HEK293 (cell line): ENCODE data around the gene ITGB1.
A peak's percentile ranks its signal among the peaks of the same experiment; 100 is the strongest.

ENCODE experiments used
- CTCF ChIA-PET: fragments of 350-600 bp; formaldehyde crosslinking; extraction: SDS; loops from one replicate; lab custom pipeline; 2021; ENCODE audit warnings: antibody characterized with exemption; lab: Yijun Ruan, JAX
- POLR2A ChIA-PET: fragments of 300-600 bp; formaldehyde crosslinking; extraction: SDS; loops from one replicate; lab custom pipeline; 2020; ENCODE audit warnings: antibody characterized with exemption, inconsistent platforms; lab: Yijun Ruan, JAX
- H3K27ac ChIP-seq: fragments of 200-500 bp; sonication (Bioruptor generic); 2 replicates; pipeline ENCODE4 v1.5.1; 2014; ENCODE audit warnings: low read depth, low read length, control low read depth, inconsistent platforms; ENCODE audit errors: extremely low read depth
- H3K36me3 ChIP-seq, 2 experiments: fragments of 200-500 bp in 1 of 2; sonication (Bioruptor generic) in 1 of 2; 1 replicate in 1 of 2; 2 replicates in 1 of 2; pipeline ENCODE4 v1.5.1; 2014 to 2017; ENCODE audit warnings: inconsistent platforms in 2 of 2, low read length in 2 of 2; ENCODE audit not compliant: control insufficient read depth in 2 of 2, insufficient read depth in 1 of 2
- H3K4me1 ChIP-seq: fragments of 200-500 bp; sonication (Bioruptor generic); 2 replicates; pipeline ENCODE4 v1.5.1; 2014; ENCODE audit warnings: mild to moderate bottlenecking, low read length, inconsistent platforms; ENCODE audit not compliant: control insufficient read depth, insufficient read depth
- H3K4me3 ChIP-seq: 2 replicates; pipeline ENCODE4 v1.5.1; 2011; ENCODE audit warnings: low read depth, mild to moderate bottlenecking, control low read depth, low read length, moderate library complexity
- H3K9me3 ChIP-seq: fragments of 200-500 bp; sonication (Bioruptor generic); 2 replicates; pipeline ENCODE4 v1.5.1; 2014; ENCODE audit warnings: low read depth, low read length, inconsistent platforms; ENCODE audit not compliant: control insufficient read depth, insufficient read depth
- INSM2 ChIP-seq: fragments of 450-650 bp; formaldehyde crosslinking; IDR thresholded peaks from 2 replicates; pipeline ENCODE4 v1.5.1; 2016; ENCODE audit warnings: missing biosample characterization, missing genetic modification characterization
- KLF10 ChIP-seq: fragments of 450-650 bp; IDR thresholded peaks from 2 replicates; pipeline ENCODE4 v1.5.1; 2018; ENCODE audit warnings: missing biosample characterization, mild to moderate bottlenecking, missing genetic modification characterization
- MEIS1 ChIP-seq: sonication (generic); formaldehyde crosslinking; IDR thresholded peaks from 2 replicates; pipeline ENCODE4 v1.8.1; 2022; ENCODE audit warnings: missing genetic modification reagents, mild to moderate bottlenecking, borderline replicate concordance
- SCRT2 ChIP-seq: fragments of 450-650 bp; formaldehyde crosslinking; IDR thresholded peaks from 2 replicates; pipeline ENCODE4 v1.5.1; 2016; ENCODE audit warnings: missing biosample characterization, missing genetic modification characterization
- TRIM28 ChIP-seq: IDR thresholded peaks from 2 replicates; pipeline ENCODE4 v1.6.1; 2011; ENCODE audit warnings: low read length, control low read depth, borderline replicate concordance
- ZBTB21 ChIP-seq: fragments of 450-650 bp; formaldehyde crosslinking; IDR thresholded peaks from 2 replicates; pipeline ENCODE4 v1.5.1; 2017; ENCODE audit warnings: missing biosample characterization, missing genetic modification characterization
- ZNF239 ChIP-seq: fragments of 450-650 bp; formaldehyde crosslinking; IDR thresholded peaks from 2 replicates; pipeline ENCODE4 v1.5.1; 2016; ENCODE audit warnings: missing biosample characterization, missing genetic modification characterization
- ZNF362 ChIP-seq: fragments of 450-650 bp; formaldehyde crosslinking; IDR thresholded peaks from 2 replicates; pipeline ENCODE4 v1.5.1; 2016; ENCODE audit warnings: missing biosample characterization, missing genetic modification characterization
- ZNF398 ChIP-seq: fragments of 450-650 bp; formaldehyde crosslinking; IDR thresholded peaks from 2 replicates; pipeline ENCODE4 v1.5.1; 2017; ENCODE audit warnings: missing biosample characterization, missing genetic modification characterization
- ZNF426 ChIP-seq: fragments of 450-650 bp; formaldehyde crosslinking; IDR thresholded peaks from 2 replicates; pipeline ENCODE4 v1.5.1; 2017; ENCODE audit warnings: missing biosample characterization, missing genetic modification characterization, mild to moderate bottlenecking, inconsistent platforms, moderate library complexity
- ZNF530 ChIP-seq: fragments of 450-650 bp; formaldehyde crosslinking; IDR thresholded peaks from 2 replicates; pipeline ENCODE4 v1.5.1; 2016; ENCODE audit warnings: low read depth, missing biosample characterization, missing genetic modification characterization
- ZNF571 ChIP-seq: fragments of 450-650 bp; formaldehyde crosslinking; IDR thresholded peaks from 2 replicates; pipeline ENCODE4 v1.5.0; 2017; ENCODE audit warnings: missing biosample characterization, missing genetic modification characterization
- ZNF768 ChIP-seq: fragments of 450-650 bp; formaldehyde crosslinking; IDR thresholded peaks from 2 replicates; pipeline ENCODE4 v1.5.1; 2018; ENCODE audit warnings: missing biosample characterization, mild to moderate bottlenecking, missing genetic modification characterization
- TF ChIP-seq, protein P1 (sequence below): fragments of 450-650 bp; formaldehyde crosslinking; optimal IDR thresholded peaks from 2 replicates; pipeline ENCODE3; 2016; ENCODE audit warnings: missing biosample characterization, mild to moderate bottlenecking, missing genetic modification characterization
- TF ChIP-seq, protein P2 (sequence below): fragments of 450-650 bp; formaldehyde crosslinking; IDR thresholded peaks from 2 replicates; pipeline ENCODE4 v1.5.1; 2016; ENCODE audit warnings: missing biosample characterization, missing genetic modification characterization, low read depth
- TF ChIP-seq, protein P3 (sequence below): fragments of 450-650 bp; formaldehyde crosslinking; IDR thresholded peaks from 2 replicates; pipeline ENCODE4 v1.5.1; 2016; ENCODE audit warnings: missing biosample characterization, missing genetic modification characterization, borderline replicate concordance

Gene ITGB1

DNA sequence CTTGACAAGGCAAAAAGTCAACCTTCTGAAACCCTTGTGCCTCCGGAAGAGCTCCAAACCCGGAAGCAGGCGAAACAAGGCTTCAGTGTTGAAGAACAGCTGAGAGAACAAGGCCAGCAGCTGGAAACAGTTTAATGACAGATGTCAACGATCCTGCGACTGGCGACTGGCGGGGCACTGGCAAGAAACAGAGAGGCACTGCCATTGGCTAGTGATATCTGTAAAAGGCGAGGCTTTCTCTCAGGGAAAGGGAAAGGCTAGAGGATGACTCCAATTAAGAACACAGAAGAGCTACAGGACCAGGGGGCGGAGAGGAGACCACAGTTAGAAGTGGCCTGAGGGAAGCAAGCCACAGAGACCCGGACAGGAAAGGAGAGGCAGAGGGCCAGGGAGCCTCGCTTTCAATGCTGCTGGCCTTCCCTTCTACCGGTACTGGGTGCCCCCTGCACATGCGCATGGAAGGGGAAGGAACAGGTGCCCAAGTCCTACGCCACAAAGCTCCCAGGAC, 19.4 kb downstream of the ITGB1 start (continued):
- no peak for TF ChIP-seq INSM2 (tag by site-specific recombination)
- TF ChIP-seq ZNF768 (tag by site-specific recombination), result no peak
- TF ChIP-seq ZNF398 (tag by site-specific recombination), result no peak
- TF ChIP-seq SCRT2, result peak; percentile 24; the same call in 1 of the 2 replicates
- TF ChIP-seq ZNF426 (tag by site-specific recombination), result no peak
- TF ChIP-seq ZBTB21 (tag by site-specific recombination), result no peak
- no peak for TF ChIP-seq KLF10 (tag by site-specific recombination)
- TF ChIP-seq ZNF362 (tag by site-specific recombination), result no peak
- TF ChIP-seq, protein P1, sequence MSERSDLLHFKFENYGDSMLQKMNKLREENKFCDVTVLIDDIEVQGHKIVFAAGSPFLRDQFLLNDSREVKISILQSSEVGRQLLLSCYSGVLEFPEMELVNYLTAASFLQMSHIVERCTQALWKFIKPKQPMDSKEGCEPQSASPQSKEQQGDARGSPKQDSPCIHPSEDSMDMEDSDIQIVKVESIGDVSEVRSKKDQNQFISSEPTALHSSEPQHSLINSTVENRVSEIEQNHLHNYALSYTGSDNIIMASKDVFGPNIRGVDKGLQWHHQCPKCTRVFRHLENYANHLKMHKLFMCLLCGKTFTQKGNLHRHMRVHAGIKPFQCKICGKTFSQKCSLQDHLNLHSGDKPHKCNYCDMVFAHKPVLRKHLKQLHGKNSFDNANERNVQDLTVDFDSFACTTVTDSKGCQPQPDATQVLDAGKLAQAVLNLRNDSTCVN (tag by site-specific recombination), result no peak
- no peak for TF ChIP-seq ZNF571 (tag by site-specific recombination)

- Histone ChIP-seq H3K27ac (no peak overlapping the region), H3K9me3 (no peaks in the 10 kb centered on the region), H3K4me3 (no peak overlapping the region), H3K36me3 (peaks cover 5 to 17% of the 10 kb centered on the region in 2 experiments; a peak in 2 of 3 replicates), H3K4me1 (peaks cover 13% of the 10 kb centered on the region)
- 0 out of 2 replicates have a peak, but pooled peaks have one; percentile 39 for TF ChIP-seq TRIM28
- TF ChIP-seq, protein P2, sequence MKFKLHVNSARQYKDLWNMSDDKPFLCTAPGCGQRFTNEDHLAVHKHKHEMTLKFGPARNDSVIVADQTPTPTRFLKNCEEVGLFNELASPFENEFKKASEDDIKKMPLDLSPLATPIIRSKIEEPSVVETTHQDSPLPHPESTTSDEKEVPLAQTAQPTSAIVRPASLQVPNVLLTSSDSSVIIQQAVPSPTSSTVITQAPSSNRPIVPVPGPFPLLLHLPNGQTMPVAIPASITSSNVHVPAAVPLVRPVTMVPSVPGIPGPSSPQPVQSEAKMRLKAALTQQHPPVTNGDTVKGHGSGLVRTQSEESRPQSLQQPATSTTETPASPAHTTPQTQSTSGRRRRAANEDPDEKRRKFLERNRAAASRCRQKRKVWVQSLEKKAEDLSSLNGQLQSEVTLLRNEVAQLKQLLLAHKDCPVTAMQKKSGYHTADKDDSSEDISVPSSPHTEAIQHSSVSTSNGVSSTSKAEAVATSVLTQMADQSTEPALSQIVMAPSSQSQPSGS (tag by site-specific recombination), result no peak
- ChIA-PET CTCF (no interaction called here), POLR2A (no interaction called here)
Measured at GRCh38 chr10:32937911-32938424, 20.1 kb downstream of the ITGB1 start.

- Histone ChIP-seq H3K4me3 (no peak overlapping the region), H3K36me3 (peaks cover 34 to 47% of the 10 kb centered on the region in 2 experiments), H3K4me1 (no peaks in the 10 kb centered on the region), H3K27ac (no peak overlapping the region), H3K9me3 (no peaks in the 10 kb centered on the region)
- TF ChIP-seq ZNF768 (tag by site-specific recombination), result no peak
- TF ChIP-seq, protein P3, sequence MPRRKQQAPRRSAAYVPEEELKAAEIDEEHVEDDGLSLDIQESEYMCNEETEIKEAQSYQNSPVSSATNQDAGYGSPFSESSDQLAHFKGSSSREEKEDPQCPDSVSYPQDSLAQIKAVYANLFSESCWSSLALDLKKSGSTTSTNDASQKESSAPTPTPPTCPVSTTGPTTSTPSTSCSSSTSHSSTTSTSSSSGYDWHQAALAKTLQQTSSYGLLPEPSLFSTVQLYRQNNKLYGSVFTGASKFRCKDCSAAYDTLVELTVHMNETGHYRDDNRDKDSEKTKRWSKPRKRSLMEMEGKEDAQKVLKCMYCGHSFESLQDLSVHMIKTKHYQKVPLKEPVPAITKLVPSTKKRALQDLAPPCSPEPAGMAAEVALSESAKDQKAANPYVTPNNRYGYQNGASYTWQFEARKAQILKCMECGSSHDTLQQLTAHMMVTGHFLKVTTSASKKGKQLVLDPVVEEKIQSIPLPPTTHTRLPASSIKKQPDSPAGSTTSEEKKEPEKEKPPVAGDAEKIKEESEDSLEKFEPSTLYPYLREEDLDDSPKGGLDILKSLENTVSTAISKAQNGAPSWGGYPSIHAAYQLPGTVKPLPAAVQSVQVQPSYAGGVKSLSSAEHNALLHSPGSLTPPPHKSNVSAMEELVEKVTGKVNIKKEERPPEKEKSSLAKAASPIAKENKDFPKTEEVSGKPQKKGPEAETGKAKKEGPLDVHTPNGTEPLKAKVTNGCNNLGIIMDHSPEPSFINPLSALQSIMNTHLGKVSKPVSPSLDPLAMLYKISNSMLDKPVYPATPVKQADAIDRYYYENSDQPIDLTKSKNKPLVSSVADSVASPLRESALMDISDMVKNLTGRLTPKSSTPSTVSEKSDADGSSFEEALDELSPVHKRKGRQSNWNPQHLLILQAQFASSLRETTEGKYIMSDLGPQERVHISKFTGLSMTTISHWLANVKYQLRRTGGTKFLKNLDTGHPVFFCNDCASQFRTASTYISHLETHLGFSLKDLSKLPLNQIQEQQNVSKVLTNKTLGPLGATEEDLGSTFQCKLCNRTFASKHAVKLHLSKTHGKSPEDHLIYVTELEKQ (tag by site-specific recombination), result no peak
- no peak for TF ChIP-seq ZNF530 (tag by site-specific recombination)
- no peak for TF ChIP-seq MEIS1
- TF ChIP-seq ZNF239 (tag by site-specific recombination), result no peak
- ChIA-PET POLR2A (interaction anchor here (1.8 kb wide), 1 partner anchor 25 kb away, joined by 5 read pairs; no protein-coding TSS in a partner anchor), CTCF (no interaction called here)
Measured at GRCh38 chr10:32932225-32932729, 25.8 kb downstream of the ITGB1 start.
